GM12892 (cell line): ENCODE results near the gene URB2.

Source experiments
- POLR2A ChIP-seq: IDR thresholded peaks from 2 replicates; pipeline ENCODE4 v1.6.1; 2011; ENCODE audit warnings: low read depth, low read length, control low read depth
- POLR2AphosphoS5 ChIP-seq: IDR thresholded peaks from 2 replicates; pipeline ENCODE4 v1.6.1; 2011; ENCODE audit warnings: low read depth, low read length, control low read depth
- TAF1 ChIP-seq: IDR thresholded peaks from 2 replicates; pipeline ENCODE4 v1.6.1; 2011; ENCODE audit warnings: low read depth, mild to moderate bottlenecking, control low read depth, low read length, borderline replicate concordance

DNA sequence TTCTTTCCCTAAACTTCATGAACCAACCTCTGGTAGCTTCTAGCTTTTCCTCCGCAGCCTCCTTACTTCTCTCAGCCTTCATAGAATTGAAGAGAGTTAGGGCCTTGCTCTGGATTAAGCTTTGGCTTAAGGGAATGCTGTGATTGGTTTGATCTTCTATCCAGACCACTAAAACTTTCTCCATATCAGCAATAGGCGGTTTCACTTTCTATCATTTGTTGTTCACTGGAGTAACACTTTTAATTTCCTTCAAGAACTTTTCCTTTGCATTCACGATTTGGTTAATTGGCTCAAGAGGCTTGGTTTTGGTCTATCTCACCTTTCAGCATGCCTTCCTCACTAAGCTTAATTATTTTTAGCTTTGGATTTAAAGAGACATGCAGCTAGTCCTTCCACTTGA lies 5.1 kb downstream of the URB2 start:
- TF ChIP-seq POLR2A (no peak), POLR2AphosphoS5 (no peak), TAF1 (no peak)
